Peyer's patch (tissue), 4 donors: ENCODE data around the gene USH2A.

Experiments used
- CTCF ChIP-seq, 6 experiments: fragments of 450-650 bp in 4 of 6; fragments of 200-600 bp in 2 of 6; sonication (generic) in 1 of 6; IDR thresholded peaks; one replicate each; pipeline ENCODE4 v1.5.1; 2017 to 2019; ENCODE audit warnings: antibody characterized with exemption in 6 of 6, mild to moderate bottlenecking in 3 of 6, moderate library complexity in 1 of 6
- POLR2A ChIP-seq, 2 donors: fragments of 450-650 bp; IDR thresholded peaks; one replicate each; pipeline ENCODE4 v1.5.1; 2017; ENCODE audit warnings: antibody characterized with exemption in 2 of 2, mild to moderate bottlenecking in 2 of 2, moderate library complexity in 2 of 2

- TF ChIP-seq CTCF (IDR thresholded peaks at IDR 0.05) (no peak), POLR2A (IDR thresholded peaks at IDR 0.05) (no peak)
Observed at GRCh38 chr1:215825056-215825455, 598.2 kb downstream of the USH2A start.
